Stimulated activated naive CD8-positive, alpha-beta T cell treated with anti-CD3 and anti-CD28 coated beads, Interleukin-15, Interleukin-2, amounts not matched to agents 100 ng/mL and 50 ng/mL, for 24 hours (primary cell): ENCODE results near the gene DCP1A.
A peak's percentile ranks its signal among the peaks of the same experiment; 100 is the strongest.
"Not testable (repeated sequence)": the region's sequence is repeated elsewhere in the genome, so short reads cannot be mapped to it uniquely, and the experiment has no call there.

Source experiments
- H3K27ac Mint-ChIP-seq: one replicate; pipeline ENCODE4 v1.8.0; 2021; ENCODE audit warnings: mild to moderate bottlenecking, mixed read lengths
- H3K27me3 Mint-ChIP-seq: one replicate; pipeline ENCODE4 v1.8.0; 2021; ENCODE audit warnings: mixed read lengths
- H3K36me3 Mint-ChIP-seq: one replicate; pipeline ENCODE4 v1.8.0; 2021; ENCODE audit warnings: low read depth, mixed read lengths
- H3K4me1 Mint-ChIP-seq: one replicate; pipeline ENCODE4 v1.8.0; 2021; ENCODE audit warnings: low read depth, mixed read lengths
- H3K4me3 Mint-ChIP-seq: one replicate; pipeline ENCODE4 v1.8.0; 2021; ENCODE audit warnings: mild to moderate bottlenecking, mixed read lengths
- H3K9me3 Mint-ChIP-seq: one replicate; pipeline ENCODE4 v1.8.0; 2021; ENCODE audit warnings: mixed read lengths

The DCP1A gene

DNA sequence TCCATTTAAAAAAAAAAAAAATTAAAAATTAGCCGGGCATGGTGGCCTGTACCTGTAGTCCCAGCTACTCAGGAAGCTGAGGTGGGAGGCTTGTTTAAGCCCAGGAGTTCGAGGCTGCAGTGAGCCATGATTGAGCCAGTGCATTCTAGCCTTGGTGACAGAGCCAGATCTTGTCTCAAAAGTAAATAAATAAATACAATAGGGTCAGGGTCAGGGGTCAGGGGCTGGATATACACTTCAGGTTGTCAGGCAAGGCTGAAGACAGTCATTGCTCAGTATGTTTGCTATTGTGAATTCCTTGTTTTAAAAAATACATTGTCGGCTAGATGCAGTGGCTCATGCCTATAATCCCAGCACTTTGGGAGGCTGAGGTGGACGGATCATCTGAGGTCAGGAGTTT, 83.4 kb downstream of the DCP1A start:
- Mint-ChIP-seq H3K36me3 (no peaks in the 10 kb centered on the region), H3K9me3 (no peaks in the 10 kb centered on the region), H3K27me3 (no peaks in the 10 kb centered on the region), H3K4me3 (no peak overlapping the region), H3K27ac (no peak overlapping the region), H3K4me1 (no peaks in the 10 kb centered on the region)

DNA sequence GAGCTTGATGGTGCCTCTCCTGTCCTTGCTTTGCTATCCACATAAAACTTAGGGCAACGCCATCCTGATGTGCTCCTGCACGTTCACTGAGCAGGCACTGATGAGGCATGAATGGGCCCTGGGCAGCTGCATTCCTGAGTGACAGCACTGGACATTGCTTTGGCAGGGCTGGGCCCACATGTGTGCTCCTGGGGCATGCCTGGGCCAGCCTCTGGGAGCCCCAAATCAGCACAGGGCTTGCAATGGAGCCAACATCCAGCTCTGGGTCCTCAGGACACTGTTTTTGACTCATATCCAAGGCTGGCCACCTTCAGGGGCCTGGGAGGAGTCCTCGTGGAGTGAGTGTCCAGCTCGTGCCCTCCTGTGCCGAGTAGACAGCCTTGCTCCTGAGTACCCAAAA, 85.6 kb downstream of the DCP1A start:
- Mint-ChIP-seq H3K36me3 (no peaks in the 10 kb centered on the region), H3K9me3 (no peaks in the 10 kb centered on the region), H3K4me1 (no peaks in the 10 kb centered on the region), H3K27me3 (no peaks in the 10 kb centered on the region), H3K27ac (no peak overlapping the region), H3K4me3 (no peak overlapping the region)

DNA sequence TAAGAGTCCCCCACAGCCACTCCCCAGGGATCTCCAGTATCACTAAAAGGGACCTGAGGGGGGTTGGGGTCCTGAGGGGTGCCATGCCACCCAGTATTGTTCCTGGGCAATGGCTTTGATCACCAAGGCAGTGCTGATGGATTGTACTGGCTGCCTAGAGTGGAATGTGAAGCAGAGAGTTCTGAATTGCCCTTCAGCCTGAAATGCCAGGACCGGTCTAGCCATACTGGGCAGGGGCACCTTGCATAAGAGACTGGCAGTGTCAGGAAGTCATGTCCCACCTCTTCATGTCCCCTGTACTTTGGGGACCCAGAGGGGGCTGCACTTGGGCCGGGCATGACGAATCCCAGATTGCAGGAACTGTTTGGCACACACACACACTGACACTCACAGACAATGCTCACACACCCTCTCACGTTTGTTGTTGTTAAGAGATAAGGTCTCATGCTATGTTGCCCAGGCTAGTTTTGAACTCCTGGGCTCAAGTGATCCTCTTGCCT, 87.0 kb downstream of the DCP1A start:
- Mint-ChIP-seq H3K4me3 (no peak overlapping the region), H3K9me3 (no peaks in the 10 kb centered on the region), H3K27ac (no peak overlapping the region), H3K36me3 (no peaks in the 10 kb centered on the region), H3K4me1 (no peaks in the 10 kb centered on the region), H3K27me3 (no peaks in the 10 kb centered on the region)

DNA sequence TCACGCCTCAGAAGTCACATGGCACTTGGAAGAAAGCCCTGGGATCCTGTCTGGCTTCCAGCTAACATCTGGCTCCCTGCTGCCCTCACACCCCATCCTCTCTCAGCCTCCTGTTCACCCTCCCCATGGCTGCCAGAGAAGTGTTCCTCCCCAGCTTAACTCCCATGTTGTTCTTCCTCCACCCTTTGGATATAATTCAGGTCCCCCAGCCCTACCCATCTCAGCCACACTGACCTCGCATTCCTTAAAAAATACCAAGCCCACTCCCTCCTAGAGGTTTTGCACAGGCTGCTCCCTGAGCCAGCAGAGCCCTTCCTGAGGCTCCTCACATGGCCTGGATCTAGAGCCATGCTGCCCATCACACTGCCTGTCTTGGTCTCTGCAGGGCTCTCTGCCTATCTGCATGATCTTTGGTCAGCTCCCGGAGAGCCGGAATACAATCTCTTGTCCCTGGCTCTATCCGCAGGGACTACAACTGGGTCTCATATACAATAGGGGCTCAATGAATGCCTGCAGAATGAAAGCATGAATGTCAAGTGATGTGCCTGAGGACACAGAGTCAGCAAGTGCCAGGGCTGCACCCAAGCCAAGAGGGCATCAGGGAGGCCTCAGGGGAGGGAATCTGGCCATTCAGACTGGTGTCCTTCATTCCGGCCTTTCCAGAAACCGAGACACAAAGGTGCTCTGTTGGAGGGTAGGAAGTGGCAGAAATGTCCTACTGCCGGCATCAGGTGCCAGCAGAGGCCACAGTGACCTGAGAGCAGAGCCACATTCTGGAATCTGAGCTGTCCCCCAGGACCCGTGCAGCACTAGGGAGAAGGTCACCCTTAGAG, 87.7 kb downstream of the DCP1A start:
- Mint-ChIP-seq H3K9me3 (no peaks in the 10 kb centered on the region), H3K36me3 (peaks cover 2% of the 10 kb centered on the region), H3K4me3 (no peak overlapping the region), H3K27ac (no peak overlapping the region), H3K4me1 (peaks cover 2% of the 10 kb centered on the region), H3K27me3 (no peaks in the 10 kb centered on the region)

DNA sequence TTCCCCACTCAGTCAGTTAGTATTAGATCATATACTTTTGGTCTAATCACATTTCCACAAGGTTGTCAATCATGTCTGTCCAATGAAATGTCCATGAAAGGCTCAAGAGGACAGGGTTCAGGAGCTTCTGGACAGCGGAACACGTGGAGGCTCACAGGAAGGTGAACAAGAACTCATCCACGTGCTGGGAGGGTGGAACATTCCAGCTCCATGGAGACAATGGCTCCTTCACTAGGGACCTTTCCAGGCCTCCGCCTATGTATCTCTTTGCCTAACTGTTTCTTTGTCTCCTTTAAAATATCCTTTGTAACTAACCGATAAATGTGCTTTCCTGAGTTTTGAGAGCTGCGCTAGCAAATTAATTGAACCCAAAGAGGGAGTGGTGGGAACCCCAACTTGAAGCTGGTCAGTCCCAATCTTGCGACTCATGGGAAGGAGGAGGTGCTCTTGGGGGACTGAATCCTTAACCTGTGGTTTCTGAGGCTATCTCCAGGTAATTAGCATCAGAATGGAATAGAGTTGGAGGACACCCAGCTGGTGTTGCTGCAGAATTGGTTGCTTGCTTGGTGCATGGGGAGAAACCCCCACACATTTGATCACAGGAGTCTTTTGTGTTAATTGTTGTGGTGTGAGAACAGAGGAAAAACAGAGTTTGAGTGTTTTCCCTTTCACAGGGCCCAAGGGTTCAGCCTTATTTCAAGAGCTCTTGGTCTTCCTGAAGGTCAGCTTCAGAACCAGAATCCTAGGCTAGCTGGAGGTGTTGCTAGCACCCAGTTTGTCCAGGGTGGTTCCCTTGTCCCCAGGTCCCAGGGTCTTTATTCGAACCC, 88.5 kb downstream of the DCP1A start:
- H3K9me3 Mint-ChIP-seq, result no peaks in the 10 kb centered on the region
- H3K27me3 Mint-ChIP-seq, result no peaks in the 10 kb centered on the region
- H3K27ac Mint-ChIP-seq, result no peak overlapping the region
- H3K36me3 Mint-ChIP-seq, result peaks cover 10% of the 10 kb centered on the region
- peaks cover 11% of the 10 kb centered on the region for H3K4me1 Mint-ChIP-seq
- no peak overlapping the region for H3K4me3 Mint-ChIP-seq

DNA sequence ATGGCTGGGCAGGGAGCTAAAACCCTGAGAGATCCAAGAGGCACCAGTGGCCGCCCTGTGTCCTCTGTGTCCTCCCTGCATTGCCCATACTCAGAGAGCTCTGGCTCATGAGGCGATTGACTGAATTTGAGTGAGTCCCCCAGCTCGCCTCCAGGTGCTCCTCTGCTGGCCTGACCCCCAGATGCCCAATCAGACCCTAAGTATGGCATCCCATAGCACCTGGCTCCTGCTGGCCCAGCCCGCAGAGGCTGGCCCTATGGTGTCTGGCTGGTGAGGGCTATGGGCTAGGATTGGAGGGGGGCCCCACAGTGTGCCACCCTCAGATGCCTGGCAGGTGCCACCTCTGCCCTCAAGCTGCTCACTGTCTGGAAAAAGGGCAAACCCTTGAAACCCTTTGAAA, 89.9 kb downstream of the DCP1A start:
- H3K9me3 Mint-ChIP-seq, result no peaks in the 10 kb centered on the region
- H3K27ac Mint-ChIP-seq, result no peak overlapping the region
- peaks cover 23% of the 10 kb centered on the region for H3K4me1 Mint-ChIP-seq
- H3K36me3 Mint-ChIP-seq, result peaks cover 18% of the 10 kb centered on the region
- H3K27me3 Mint-ChIP-seq, result no peaks in the 10 kb centered on the region
- H3K4me3 Mint-ChIP-seq, result no peak overlapping the region

DNA sequence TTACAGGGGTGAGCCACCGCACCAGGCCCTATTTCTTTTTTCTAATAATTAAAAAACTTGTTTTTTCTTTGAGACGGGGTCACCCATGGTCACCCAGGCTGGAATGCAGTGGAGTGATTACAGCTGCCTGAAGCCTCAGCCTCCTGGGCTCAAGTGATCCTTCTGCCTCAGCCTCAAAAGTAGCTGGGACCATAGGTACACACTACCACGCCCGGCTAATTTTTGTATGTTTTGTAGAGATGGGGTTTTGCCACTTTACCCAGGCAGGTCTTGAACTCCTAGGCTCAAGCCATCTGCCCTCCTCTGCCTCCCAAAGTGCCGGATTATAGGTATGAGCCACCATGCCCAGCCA, 90.7 kb downstream of the DCP1A start:
- Mint-ChIP-seq H3K4me3 (no peak overlapping the region), H3K36me3 (peaks cover 22% of the 10 kb centered on the region), H3K9me3 (no peaks in the 10 kb centered on the region), H3K4me1 (peaks cover 29% of the 10 kb centered on the region), H3K27ac (no peak overlapping the region), H3K27me3 (no peaks in the 10 kb centered on the region)

DNA sequence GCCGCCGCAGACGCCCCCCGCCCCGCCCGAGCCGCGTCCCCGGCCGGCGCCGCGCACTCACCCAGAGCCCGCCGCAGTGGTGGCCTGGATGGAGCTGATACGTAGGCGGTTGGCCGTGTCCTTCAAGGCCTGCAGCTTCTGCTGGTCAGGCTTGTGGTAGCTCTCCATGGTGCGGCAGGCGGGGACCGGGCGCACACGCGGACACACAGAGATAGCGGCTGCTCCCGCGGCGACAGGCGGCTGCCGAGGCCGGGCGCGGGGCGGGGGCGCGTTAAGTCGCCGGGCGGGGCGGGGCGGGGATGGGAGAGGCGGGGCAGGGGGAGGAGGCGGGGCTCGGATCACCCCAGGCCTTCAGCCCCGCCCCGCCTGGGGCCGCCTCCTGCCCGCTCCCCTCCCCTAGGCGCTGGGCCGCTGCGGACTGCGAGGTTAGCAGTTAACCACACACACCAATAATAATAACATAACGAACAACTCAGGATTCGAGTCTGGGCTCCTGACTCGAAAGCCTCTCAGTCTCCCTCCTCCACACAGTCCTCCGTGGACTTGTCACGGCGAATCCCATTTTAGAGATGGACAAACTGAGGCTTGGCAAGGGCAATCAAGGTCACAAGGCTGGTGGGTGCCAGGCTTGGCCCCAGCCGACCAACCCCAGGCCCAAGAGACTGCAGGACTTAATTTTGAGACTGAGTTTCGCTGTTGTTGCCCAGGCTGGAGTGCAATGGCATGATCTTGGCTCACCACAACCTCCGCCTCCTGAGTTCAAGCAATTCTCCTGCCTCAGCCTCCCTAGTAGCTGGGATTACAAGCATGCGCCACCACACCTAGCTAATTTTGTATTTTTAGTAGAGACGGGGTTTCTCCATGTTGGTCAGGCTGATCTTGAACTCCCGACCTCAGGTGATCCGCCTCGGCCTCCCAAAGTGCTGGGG, 91.3 kb downstream of the DCP1A start, which contains the start of gene TKT:
TKT (minus strand) TSS at position 248 of the 929 bp plus-strand sequence; CDS start at position 168, 80 bp downstream.
- Mint-ChIP-seq H3K4me3 (peak within 1 kb of the TSS; percentile 92), H3K4me1 (peaks cover 34% of the 10 kb centered on the region), H3K9me3 (no peaks in the 10 kb centered on the region), H3K27ac (peak within 1 kb of the TSS; percentile 89), H3K36me3 (peaks cover 22% of the 10 kb centered on the region), H3K27me3 (no peaks in the 10 kb centered on the region)

DNA sequence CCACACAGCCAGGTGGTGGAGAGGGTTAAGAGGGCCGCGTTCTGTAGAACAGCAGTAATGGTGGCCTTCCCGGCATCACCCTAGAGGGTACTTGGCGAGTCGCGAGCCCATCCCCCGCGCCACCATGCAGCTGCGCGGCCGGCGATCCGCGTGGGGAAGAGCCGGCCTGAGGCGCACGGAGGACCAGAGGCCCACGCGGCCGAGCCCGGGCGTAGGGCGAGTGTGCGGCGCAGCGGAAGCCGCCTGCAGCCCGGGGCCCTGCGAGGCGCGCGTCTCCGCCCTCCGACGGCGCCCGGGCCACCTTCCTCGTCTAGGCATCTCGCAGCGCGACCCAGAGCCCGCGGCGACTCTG, 91.9 kb downstream of the DCP1A start:
- no peaks in the 10 kb centered on the region for H3K9me3 Mint-ChIP-seq
- H3K36me3 Mint-ChIP-seq, result peaks cover 22% of the 10 kb centered on the region
- H3K4me1 Mint-ChIP-seq, result peaks cover 39% of the 10 kb centered on the region

DNA sequence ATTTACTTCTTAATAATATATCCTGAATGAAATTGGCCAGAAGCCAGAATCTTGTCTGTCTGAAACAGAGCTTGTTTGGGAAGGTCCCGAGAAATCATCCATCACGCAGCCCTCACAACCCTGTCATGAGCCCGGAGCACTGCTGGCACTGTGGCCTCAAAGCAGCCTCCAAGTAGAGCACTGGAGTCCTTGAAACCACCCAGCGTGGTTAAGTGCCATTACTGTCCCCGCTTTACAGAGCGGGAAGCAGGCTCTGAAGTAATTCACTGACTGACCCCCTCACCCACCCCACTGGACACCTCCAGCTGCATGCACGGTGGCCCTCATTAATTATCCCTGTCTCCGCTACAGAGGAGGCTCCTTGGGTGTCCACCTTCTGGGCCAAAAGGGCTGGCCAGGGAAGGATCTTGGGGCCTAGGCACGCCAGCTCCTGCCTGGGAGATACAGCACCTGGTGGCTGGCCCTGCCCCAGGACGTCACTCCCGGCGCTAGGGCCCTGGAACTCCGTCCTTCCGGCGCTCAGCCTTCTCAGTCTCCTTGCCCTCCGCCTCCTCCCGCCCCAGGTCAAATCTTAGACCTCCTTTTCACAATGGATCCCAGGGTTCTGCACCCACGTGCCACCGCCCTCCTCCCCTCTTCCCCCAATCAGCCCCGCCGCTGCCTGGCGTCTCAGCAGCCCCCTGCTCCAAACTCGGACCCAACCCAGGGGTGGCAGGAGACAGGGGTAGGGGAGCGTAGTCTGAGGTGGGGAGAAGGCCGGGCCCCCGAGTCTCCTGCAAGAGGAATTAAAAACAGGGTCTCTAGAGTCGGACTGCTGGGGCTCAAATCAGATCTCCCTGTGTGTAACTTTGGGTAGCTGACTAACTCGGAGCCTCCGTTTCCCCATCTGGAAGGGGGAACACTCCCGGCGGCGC, 92.6 kb downstream of the DCP1A start:
- H3K27ac Mint-ChIP-seq, result peak overlapping the region; percentile 89
- H3K9me3 Mint-ChIP-seq, result no peaks in the 10 kb centered on the region
- H3K36me3 Mint-ChIP-seq, result peaks cover 22% of the 10 kb centered on the region
- peak overlapping the region; percentile 92 for H3K4me3 Mint-ChIP-seq
- peaks cover 41% of the 10 kb centered on the region for H3K4me1 Mint-ChIP-seq
- no peaks in the 10 kb centered on the region for H3K27me3 Mint-ChIP-seq

More for the DNA sequence above, 91.9 kb downstream of the DCP1A start:
- Mint-ChIP-seq H3K27me3 (no peaks in the 10 kb centered on the region), H3K4me3 (peak overlapping the region; percentile 92), H3K27ac (peak overlapping the region; percentile 89)

DNA sequence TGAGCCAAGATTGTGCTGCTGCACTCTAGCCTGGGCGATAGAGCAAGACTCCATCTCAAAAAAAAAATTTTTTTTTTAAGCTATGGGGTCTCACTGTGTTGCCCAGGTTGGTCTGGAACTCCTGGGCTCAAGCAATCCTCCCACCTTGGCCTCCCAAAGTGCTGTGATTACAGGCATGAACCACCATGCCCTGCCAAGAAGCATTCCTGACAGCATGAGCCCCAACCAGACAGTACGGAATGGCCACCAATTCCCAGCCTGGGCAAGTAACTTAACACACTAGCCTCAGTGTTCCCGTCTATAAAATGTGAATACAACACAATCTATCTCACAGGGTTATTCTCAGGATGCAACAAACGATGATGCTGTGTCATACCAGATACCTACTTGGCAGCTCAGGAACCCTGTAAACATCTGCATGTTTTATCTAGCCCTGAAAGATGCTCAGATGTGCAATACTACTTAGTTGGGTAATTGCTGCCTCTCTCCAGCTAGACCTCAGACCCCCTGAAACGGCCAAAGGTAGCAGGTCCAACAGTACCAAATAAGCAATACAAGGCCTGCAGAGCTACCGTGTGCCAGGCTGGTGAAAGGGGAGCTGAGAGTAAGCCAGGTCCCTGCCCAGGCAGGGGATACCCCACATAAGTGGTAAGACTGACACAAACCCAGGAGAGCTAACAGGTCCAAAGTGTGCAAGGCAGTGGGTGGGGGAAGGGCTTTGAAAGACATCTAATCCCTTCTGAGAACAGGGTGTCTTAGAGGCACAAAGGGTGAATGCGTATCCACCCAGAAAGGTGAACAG, 93.4 kb downstream of the DCP1A start:
- Mint-ChIP-seq H3K27ac (peak overlapping the region; percentile 89), H3K4me3 (peak overlapping the region; percentile 92), H3K27me3 (no peaks in the 10 kb centered on the region), H3K36me3 (peaks cover 22% of the 10 kb centered on the region), H3K4me1 (peaks cover 46% of the 10 kb centered on the region), H3K9me3 (no peaks in the 10 kb centered on the region)

DNA sequence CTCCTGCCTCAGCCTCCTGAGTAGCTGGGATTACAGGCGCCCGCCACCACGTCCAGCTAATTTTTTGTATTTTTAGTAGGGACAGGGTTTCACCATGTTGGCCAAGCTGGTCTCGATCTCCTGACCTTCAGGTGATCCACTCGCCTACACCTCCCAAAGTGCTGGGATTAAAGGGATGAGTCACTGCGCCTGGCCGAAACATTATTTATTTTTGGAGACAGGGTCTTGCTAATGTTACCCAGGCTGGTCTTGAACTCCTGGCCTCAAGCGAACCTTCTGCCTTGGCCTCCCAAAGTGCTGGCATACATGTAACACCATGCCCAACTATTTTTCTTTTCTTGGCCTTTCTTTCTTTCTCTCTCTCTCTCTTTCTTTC, 94.4 kb downstream of the DCP1A start:
- Mint-ChIP-seq H3K36me3 (peaks cover 30% of the 10 kb centered on the region), H3K4me1 (peaks cover 48% of the 10 kb centered on the region), H3K27ac (peak overlapping the region; percentile 66), H3K4me3 (peak overlapping the region; percentile 92)
- H3K27me3 Mint-ChIP-seq, H3K9me3 Mint-ChIP-seq: not testable (repeated sequence)
